OCI-LY1 (cell line): ENCODE results near the gene GMDS.

Experiments used
- EZH2 ChIP-seq: fragments of 200-600 bp; sonication (generic), shearing (Covaris generic); IDR thresholded peaks from 2 replicates; pipeline ENCODE4 v1.8.0; 2017; ENCODE audit warnings: borderline replicate concordance, mixed run types, mild to moderate bottlenecking, antibody characterized with exemption, low read length, moderate library complexity, mixed read lengths
- TF ChIP-seq, protein P1 (sequence below): fragments of 200-600 bp; sonication (generic), shearing (Covaris generic); IDR thresholded peaks from 2 replicates; pipeline ENCODE4 v1.5.1; 2017; ENCODE audit warnings: mild to moderate bottlenecking, antibody characterized with exemption, low read length, moderate library complexity, mixed read lengths

DNA sequence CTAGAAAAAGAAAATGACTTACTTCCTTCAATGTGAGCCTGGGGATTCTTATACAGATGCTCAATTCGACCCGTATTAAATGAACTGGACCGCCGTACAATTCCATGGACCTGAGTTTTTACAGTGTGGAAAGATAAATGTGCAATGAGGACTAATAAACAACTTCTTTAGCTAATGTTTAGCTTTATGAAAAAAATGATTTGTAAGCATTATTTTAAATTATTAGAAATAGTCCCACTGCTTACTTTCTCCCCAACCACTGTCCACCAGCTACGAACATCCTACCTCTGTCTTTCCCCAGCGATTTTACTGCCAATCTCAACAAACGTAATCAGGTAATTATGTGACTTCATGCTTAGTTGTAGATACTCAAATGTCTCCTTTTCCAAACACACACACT lies 128.0 kb downstream of the GMDS start:
- TF ChIP-seq, protein P1, sequence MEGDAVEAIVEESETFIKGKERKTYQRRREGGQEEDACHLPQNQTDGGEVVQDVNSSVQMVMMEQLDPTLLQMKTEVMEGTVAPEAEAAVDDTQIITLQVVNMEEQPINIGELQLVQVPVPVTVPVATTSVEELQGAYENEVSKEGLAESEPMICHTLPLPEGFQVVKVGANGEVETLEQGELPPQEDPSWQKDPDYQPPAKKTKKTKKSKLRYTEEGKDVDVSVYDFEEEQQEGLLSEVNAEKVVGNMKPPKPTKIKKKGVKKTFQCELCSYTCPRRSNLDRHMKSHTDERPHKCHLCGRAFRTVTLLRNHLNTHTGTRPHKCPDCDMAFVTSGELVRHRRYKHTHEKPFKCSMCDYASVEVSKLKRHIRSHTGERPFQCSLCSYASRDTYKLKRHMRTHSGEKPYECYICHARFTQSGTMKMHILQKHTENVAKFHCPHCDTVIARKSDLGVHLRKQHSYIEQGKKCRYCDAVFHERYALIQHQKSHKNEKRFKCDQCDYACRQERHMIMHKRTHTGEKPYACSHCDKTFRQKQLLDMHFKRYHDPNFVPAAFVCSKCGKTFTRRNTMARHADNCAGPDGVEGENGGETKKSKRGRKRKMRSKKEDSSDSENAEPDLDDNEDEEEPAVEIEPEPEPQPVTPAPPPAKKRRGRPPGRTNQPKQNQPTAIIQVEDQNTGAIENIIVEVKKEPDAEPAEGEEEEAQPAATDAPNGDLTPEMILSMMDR: no peak
- TF ChIP-seq EZH2: no peak
